Left lung (tissue), 10 donors: ENCODE results near the gene CDHR3. TPM values are rescaled to one million over a fixed set of nuclear protein-coding genes. Genes with fewer than 3 reads are reported as not detected.

Experiments
- ATAC-seq: fragments of 200-7000 bp; cut with Tn5 transposase; one replicate; pipeline ENCODE4 v1.9.1; 2020; ENCODE audit warnings: moderate library complexity
- DNase-seq, 4 donors: peaks; one replicate each; pipeline ENCODE4 v3.0.0-alpha.2; 2013 to 2020
- H3K27ac ChIP-seq, 2 donors: fragments of 200-600 bp; sonication (generic) in 1 of 2; one replicate each; pipeline versions ENCODE4 v1.5.0 to v1.8.0; 2020 to 2021
- H3K27me3 ChIP-seq, 2 donors: fragments of 200-600 bp; sonication (generic) in 1 of 2; one replicate each; pipeline versions ENCODE4 v1.5.0 to v1.8.0; 2020 to 2021
- H3K36me3 ChIP-seq, 2 donors: fragments of 200-600 bp; sonication (generic) in 1 of 2; one replicate each; pipeline versions ENCODE4 v1.5.0 to v1.8.0; 2020 to 2021
- H3K4me1 ChIP-seq, 2 donors: fragments of 200-600 bp; one replicate each; pipeline ENCODE4 v1.8.0; 2021
- H3K4me3 ChIP-seq, 2 donors: fragments of 200-600 bp; sonication (generic) in 1 of 2; one replicate each; pipeline versions ENCODE4 v1.5.0 to v1.8.0; 2020 to 2021; ENCODE audit warnings: mild to moderate bottlenecking in 1 of 2
- H3K9me3 ChIP-seq, 2 donors: fragments of 200-600 bp; sonication (generic) in 1 of 2; one replicate each; pipeline versions ENCODE4 v1.5.0 to v1.8.0; 2020 to 2021
- CTCF ChIP-seq, 2 donors: fragments of 200-600 bp; sonication (generic) in 1 of 2; IDR thresholded peaks; one replicate each; pipeline versions ENCODE4 v1.5.0 to v1.8.0; 2021; ENCODE audit warnings: antibody characterized with exemption in 2 of 2
- intact Hi-C, 2 donors: fragments of 100-400 bp; cut with DNase I; formaldehyde crosslinking; loops; one replicate each; pipeline versions ENCODE4 v1.11.2 to v1.14.2; 2022
- polyA plus RNA-seq, 6 donors: library from polyadenylated mRNA; unstranded; fragments of 120-200 nt; gene quantifications; one replicate each; pipeline ENCODE4 v1.2.1, GENCODE V29; 2013; ENCODE audit not compliant: insufficient read length in 6 of 6
- total RNA-seq, 2 donors: library from RNA; stranded (reverse); fragmentation: NEBNext Ultra II Directional; extraction: Animal tissue kit (Norgen Biotek cat#: 25700); gene quantifications; one replicate each; pipeline ENCODE4 v1.2.1, GENCODE V29; 2021
- donor health status: DM: no; HTN: yes; CAD: no.
- donor health status: DM: no; HTN: no; CAD: no.

The CDHR3 gene
- total and polyA plus RNA-seq, 8 donors: 2.8 to 44.0 (median 24.8) TPM

- H3K4me1 ChIP-seq: no peaks in the 10 kb centered on the region
- no peak overlapping the region for H3K27ac ChIP-seq
- peaks cover 0 to 6% of the 10 kb centered on the region in 2 donors for H3K27me3 ChIP-seq
- intact Hi-C loops: no loop called here
- DNase-seq: no peak
- H3K9me3 ChIP-seq: no peaks in the 10 kb centered on the region
- TF ChIP-seq CTCF (IDR thresholded peaks at IDR 0.05): no peak
- no peak for ATAC-seq
- H3K36me3 ChIP-seq: no peaks in the 10 kb centered on the region
- no peak overlapping the region for H3K4me3 ChIP-seq
Measured at GRCh38 chr7:105958012-105958411, 5.1 kb upstream of the CDHR3 start.

GRCh38 chr7:105962353-105962752 is 711 bp upstream of the CDHR3 start:
- no peak for TF ChIP-seq CTCF (IDR thresholded peaks at IDR 0.05)
- intact Hi-C loops: no loop called here
- Histone ChIP-seq H3K9me3 (no peaks in the 10 kb centered on the region), H3K4me3 (no peak overlapping the region), H3K27ac (no peak overlapping the region), H3K4me1 (no peaks in the 10 kb centered on the region), H3K27me3 (no peaks in the 10 kb centered on the region), H3K36me3 (no peaks in the 10 kb centered on the region)
- DNase-seq (no peak), ATAC-seq (no peak)

GRCh38 chr7:105971845-105972244 is 8.8 kb downstream of the CDHR3 start:
- H3K36me3 ChIP-seq: no peaks in the 10 kb centered on the region
- no peak overlapping the region for H3K4me3 ChIP-seq
- no peaks in the 10 kb centered on the region for H3K27me3 ChIP-seq
- no peak overlapping the region for H3K27ac ChIP-seq
- intact Hi-C loops: no loop called here
- ATAC-seq (no peak), DNase-seq (no peak)
- no peaks in the 10 kb centered on the region for H3K4me1 ChIP-seq
- no peak for TF ChIP-seq CTCF (IDR thresholded peaks at IDR 0.05)
- H3K9me3 ChIP-seq: no peaks in the 10 kb centered on the region

- Histone ChIP-seq H3K4me3 (no peak overlapping the region), H3K4me1 (no peaks in the 10 kb centered on the region), H3K27ac (no peak overlapping the region), H3K27me3 (no peaks in the 10 kb centered on the region), H3K9me3 (no peaks in the 10 kb centered on the region), H3K36me3 (no peaks in the 10 kb centered on the region)
- ATAC-seq (no peak), DNase-seq (no peak)
- TF ChIP-seq CTCF (IDR thresholded peaks at IDR 0.05): no peak
- intact Hi-C loops: no loop called here
Measured at GRCh38 chr7:105972276-105972675, 9.2 kb downstream of the CDHR3 start.

GRCh38 chr7:105974471-105974870 is 11.4 kb downstream of the CDHR3 start:
- Histone ChIP-seq H3K27me3 (no peaks in the 10 kb centered on the region), H3K4me1 (no peaks in the 10 kb centered on the region), H3K27ac (no peak overlapping the region), H3K4me3 (no peak overlapping the region), H3K9me3 (no peaks in the 10 kb centered on the region), H3K36me3 (no peaks in the 10 kb centered on the region)
- TF ChIP-seq CTCF (IDR thresholded peaks at IDR 0.05): no peak
- DNase-seq (no peak), ATAC-seq (no peak)
- intact Hi-C loops: no loop called here
